ENCODE results near the gene AMDHD2.
A peak's percentile ranks its signal among the peaks of the same experiment; 100 is the strongest.

The AMDHD2 gene

GRCh38 chr16:2500430-2500917 lies 19.7 kb upstream of the AMDHD2 start:
- no peak for DNase-seq (ENCODE audit: low read depth, low spot score)
- Histone ChIP-seq H3K4me3 (no peak overlapping the region), H3K27ac (no peak overlapping the region)

GRCh38 chr16:2500918-2501750 lies 19.0 kb upstream of the AMDHD2 start:
- no peak overlapping the region for H3K27ac ChIP-seq
- H3K4me3 ChIP-seq = peak overlapping the region; percentile 80

More at GRCh38 chr16:2500430-2500917, 19.7 kb upstream of the AMDHD2 start:
- H3K9ac ChIP-seq (ENCODE audit: insufficient read length) = no peak overlapping the region
- TF ChIP-seq EZH2 (IDR thresholded peaks at IDR 0.05) (no peak), FOXP2 (optimal IDR thresholded peaks at IDR 0.05; ENCODE audit: control extremely low read depth, extremely low read length, insufficient read depth) (no peak), POLR2AphosphoS5 (IDR thresholded peaks at IDR 0.05; ENCODE audit: borderline replicate concordance, low read depth, low read length) (no peak)
- peaks cover 5% of the 10 kb centered on the region; the same call in 1 of the 2 replicates for H3K36me3 ChIP-seq (ENCODE audit: insufficient read depth, low read length)
- H3K9me3 ChIP-seq (ENCODE audit: low read depth, low read length) = no peaks in the 10 kb centered on the region

GRCh38 chr16:2501946-2502895 lies 17.9 kb upstream of the AMDHD2 start:
- Histone ChIP-seq H3K4me3 (peak overlapping the region; percentile 80), H3K9ac (ENCODE audit: insufficient read length) (no peak overlapping the region), H3K27ac (no peak overlapping the region), H3K9me3 (ENCODE audit: low read depth, low read length) (no peaks in the 10 kb centered on the region), H3K36me3 (ENCODE audit: insufficient read depth, low read length) (no peaks in the 10 kb centered on the region; the same call in 1 of the 2 replicates)
- DNase-seq (ENCODE audit: low read depth, low spot score) = no peak
- no peak for TF ChIP-seq POLR2AphosphoS5 (IDR thresholded peaks at IDR 0.05; ENCODE audit: borderline replicate concordance, low read depth, low read length)
- TF ChIP-seq EZH2 (IDR thresholded peaks at IDR 0.05) = no peak
- no peak for TF ChIP-seq FOXP2 (optimal IDR thresholded peaks at IDR 0.05; ENCODE audit: control extremely low read depth, extremely low read length, insufficient read depth)

More at GRCh38 chr16:2500918-2501750, 19.0 kb upstream of the AMDHD2 start:
- no peak for TF ChIP-seq EZH2 (IDR thresholded peaks at IDR 0.05)
- TF ChIP-seq POLR2AphosphoS5 (IDR thresholded peaks at IDR 0.05; ENCODE audit: borderline replicate concordance, low read depth, low read length) = no peak
- Histone ChIP-seq H3K9ac (ENCODE audit: insufficient read length) (no peak overlapping the region), H3K36me3 (ENCODE audit: insufficient read depth, low read length) (peaks cover 5% of the 10 kb centered on the region; the same call in 1 of the 2 replicates), H3K9me3 (ENCODE audit: low read depth, low read length) (no peaks in the 10 kb centered on the region)
- no peak for DNase-seq (ENCODE audit: low read depth, low spot score)

- H3K9me3 ChIP-seq (ENCODE audit: low read depth, low read length) = no peaks in the 10 kb centered on the region
Measured at GRCh38 chr16:2505695-2506094, 14.5 kb upstream of the AMDHD2 start.

GRCh38 chr16:2507052-2507659 lies 13.0 kb upstream of the AMDHD2 start:
- DNase-seq (ENCODE audit: low read depth, low spot score) = no peak

More at GRCh38 chr16:2505695-2506094, 14.5 kb upstream of the AMDHD2 start:
- DNase-seq (ENCODE audit: low read depth, low spot score) = no peak
- Histone ChIP-seq H3K27ac (no peak overlapping the region), H3K9ac (ENCODE audit: insufficient read length) (no peak overlapping the region), H3K36me3 (ENCODE audit: insufficient read depth, low read length) (no peaks in the 10 kb centered on the region), H3K4me3 (no peak overlapping the region)
- no peak for TF ChIP-seq FOXP2 (optimal IDR thresholded peaks at IDR 0.05; ENCODE audit: control extremely low read depth, extremely low read length, insufficient read depth)
- TF ChIP-seq EZH2 (IDR thresholded peaks at IDR 0.05) = no peak
- TF ChIP-seq POLR2AphosphoS5 (IDR thresholded peaks at IDR 0.05; ENCODE audit: borderline replicate concordance, low read depth, low read length) = no peak

GRCh38 chr16:2507665-2508064 lies 12.5 kb upstream of the AMDHD2 start:
- Histone ChIP-seq H3K9me3 (ENCODE audit: low read depth, low read length) (no peaks in the 10 kb centered on the region), H3K4me3 (no peak overlapping the region), H3K9ac (ENCODE audit: insufficient read length) (no peak overlapping the region), H3K27ac (no peak overlapping the region), H3K36me3 (ENCODE audit: insufficient read depth, low read length) (no peaks in the 10 kb centered on the region)
- no peak for TF ChIP-seq POLR2AphosphoS5 (IDR thresholded peaks at IDR 0.05; ENCODE audit: borderline replicate concordance, low read depth, low read length)
- TF ChIP-seq EZH2 (IDR thresholded peaks at IDR 0.05) = no peak
- TF ChIP-seq FOXP2 (optimal IDR thresholded peaks at IDR 0.05; ENCODE audit: control extremely low read depth, extremely low read length, insufficient read depth) = no peak
- DNase-seq (ENCODE audit: low read depth, low spot score) = no peak

More at GRCh38 chr16:2507052-2507659, 13.0 kb upstream of the AMDHD2 start:
- H3K4me3 ChIP-seq = no peak overlapping the region
- no peak overlapping the region for H3K9ac ChIP-seq (ENCODE audit: insufficient read length)
- TF ChIP-seq FOXP2 (optimal IDR thresholded peaks at IDR 0.05; ENCODE audit: control extremely low read depth, extremely low read length, insufficient read depth) = no peak
- TF ChIP-seq POLR2AphosphoS5 (IDR thresholded peaks at IDR 0.05; ENCODE audit: borderline replicate concordance, low read depth, low read length) = no peak
- no peak for TF ChIP-seq EZH2 (IDR thresholded peaks at IDR 0.05)
- no peak overlapping the region for H3K27ac ChIP-seq
- H3K9me3 ChIP-seq (ENCODE audit: low read depth, low read length) = no peaks in the 10 kb centered on the region
- no peaks in the 10 kb centered on the region for H3K36me3 ChIP-seq (ENCODE audit: insufficient read depth, low read length)

- Histone ChIP-seq H3K4me3 (no peak overlapping the region), H3K36me3 (ENCODE audit: insufficient read depth, low read length) (no peaks in the 10 kb centered on the region), H3K9ac (ENCODE audit: insufficient read length) (no peak overlapping the region), H3K9me3 (ENCODE audit: low read depth, low read length) (no peaks in the 10 kb centered on the region), H3K27ac (no peak overlapping the region)
- TF ChIP-seq FOXP2 (optimal IDR thresholded peaks at IDR 0.05; ENCODE audit: control extremely low read depth, extremely low read length, insufficient read depth) (no peak), EZH2 (IDR thresholded peaks at IDR 0.05) (no peak), POLR2AphosphoS5 (IDR thresholded peaks at IDR 0.05; ENCODE audit: borderline replicate concordance, low read depth, low read length) (no peak)
- DNase-seq (ENCODE audit: low read depth, low spot score) = no peak
Measured at GRCh38 chr16:2508722-2509400, 11.3 kb upstream of the AMDHD2 start.
